GM21447 (cell line): Measurements from ENCODE around the gene FBP2.

ENCODE experiments used
- ATAC-seq: cut with Tn5 transposase; IDR thresholded peaks from one replicate; pipeline ENCODE4 v1.9.1; 2021; ENCODE audit not compliant: unreplicated experiment

The FBP2 gene

GRCh38 chr9:94593459-94594345, at the start of gene FBP2:
FBP2 (minus strand) TSS chr9:94593824; CDS start chr9:94593726, 98 bp downstream.
- ATAC-seq: no peak

- ATAC-seq: no peak
These were observed 49.6 kb upstream of the FBP2 start for GRCh38 chr9:94643176-94643575.

GRCh38 chr9:94642501-94642900, 48.9 kb upstream of the FBP2 start:
- ATAC-seq: no peak

DNA sequence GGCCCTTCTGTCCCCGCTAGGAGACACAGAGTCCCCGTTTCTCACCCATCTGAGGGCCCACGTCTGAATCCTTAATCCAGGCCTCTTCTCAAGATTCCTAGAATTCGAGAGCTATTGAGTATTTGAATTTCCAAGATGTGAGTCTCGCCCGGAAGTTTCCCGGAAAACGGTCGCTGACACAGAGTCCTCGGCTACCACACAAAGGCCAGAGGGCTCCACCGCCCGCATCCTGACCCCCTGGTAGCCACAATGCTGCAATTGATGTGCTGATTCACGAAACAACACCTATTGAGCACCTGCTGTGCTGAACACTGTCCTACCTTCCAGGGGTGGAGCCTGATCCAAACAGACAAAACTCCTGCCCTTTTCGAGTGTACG, 46.4 kb upstream of the FBP2 start:
- ATAC-seq: no peak

DNA sequence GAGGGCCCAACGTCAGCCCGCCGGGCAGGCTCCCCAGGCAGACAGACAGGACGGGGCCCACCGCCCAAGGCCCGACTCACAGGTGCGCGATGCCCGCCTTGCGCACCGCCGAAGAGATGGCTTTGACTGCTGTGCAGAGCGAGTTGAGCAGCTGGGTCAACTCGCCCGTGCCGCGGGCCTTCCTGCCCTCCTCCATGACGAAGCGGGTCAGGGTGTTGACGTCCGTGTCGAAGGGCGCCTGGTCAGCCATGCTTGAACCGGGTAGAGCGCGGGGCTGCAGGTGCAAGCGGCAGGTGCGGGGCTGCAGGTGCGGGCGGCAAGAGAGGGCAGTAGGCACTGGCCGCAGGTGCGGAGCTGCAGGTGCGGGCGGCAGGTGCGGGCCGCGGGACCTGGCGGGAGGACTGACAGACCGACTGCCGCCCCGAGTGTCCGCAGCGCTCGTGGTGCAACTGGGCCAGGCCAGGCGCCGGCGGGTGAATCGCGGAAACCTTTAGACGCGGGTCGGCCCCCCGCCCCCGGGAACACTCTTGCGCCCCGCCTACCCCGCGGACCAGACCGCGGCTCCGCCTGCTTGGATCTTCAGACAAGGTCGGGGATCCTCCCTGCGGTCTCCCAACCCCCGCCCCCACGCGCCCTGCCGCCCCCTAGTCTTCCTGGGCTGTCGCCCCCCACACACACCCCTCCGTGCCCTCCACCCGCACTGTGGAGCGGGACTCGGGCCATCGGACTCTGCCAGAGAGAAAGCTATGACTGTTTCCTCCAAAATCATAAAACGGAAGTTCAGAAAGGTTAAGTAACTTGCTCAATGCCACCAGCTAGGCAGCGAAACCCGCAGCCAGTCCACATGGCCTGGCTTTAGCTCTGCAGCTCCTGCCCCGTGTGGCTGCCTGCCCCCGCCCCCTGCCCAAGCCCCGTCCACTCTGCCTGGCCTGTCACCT, 45.7 kb upstream of the FBP2 start, which contains the start of gene FBP1:
Gene FBP1 (minus strand): TSS at position 458 of the 938 bp plus-strand sequence. CDS start 208 bp downstream, at position 250.
- ATAC-seq: peak; percentile 73

- no peak for ATAC-seq
These were observed 44.9 kb upstream of the FBP2 start for GRCh38 chr9:94638335-94639060.

DNA sequence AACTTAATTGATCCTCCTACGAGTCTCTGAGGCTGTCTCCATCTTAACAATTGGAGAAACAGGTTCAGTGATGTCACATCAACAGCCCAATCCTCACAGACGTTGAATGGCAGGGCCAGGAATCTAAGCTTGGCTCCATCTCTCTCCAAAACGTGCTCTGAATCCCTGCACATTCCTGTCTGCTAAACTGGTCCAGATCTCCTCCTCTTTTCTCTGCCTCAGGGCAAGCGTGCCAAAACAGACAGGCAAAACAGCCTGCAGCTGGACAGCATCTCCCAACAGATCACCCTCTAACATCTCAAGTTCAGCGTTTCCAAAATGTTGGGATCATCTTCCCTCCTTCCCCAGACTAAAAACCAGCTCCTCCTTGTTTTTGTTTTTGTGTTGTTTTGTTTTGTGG, 39.1 kb upstream of the FBP2 start:
- ATAC-seq: no peak

- ATAC-seq: no peak
These were observed 38.0 kb upstream of the FBP2 start for GRCh38 chr9:94631599-94631998.

DNA sequence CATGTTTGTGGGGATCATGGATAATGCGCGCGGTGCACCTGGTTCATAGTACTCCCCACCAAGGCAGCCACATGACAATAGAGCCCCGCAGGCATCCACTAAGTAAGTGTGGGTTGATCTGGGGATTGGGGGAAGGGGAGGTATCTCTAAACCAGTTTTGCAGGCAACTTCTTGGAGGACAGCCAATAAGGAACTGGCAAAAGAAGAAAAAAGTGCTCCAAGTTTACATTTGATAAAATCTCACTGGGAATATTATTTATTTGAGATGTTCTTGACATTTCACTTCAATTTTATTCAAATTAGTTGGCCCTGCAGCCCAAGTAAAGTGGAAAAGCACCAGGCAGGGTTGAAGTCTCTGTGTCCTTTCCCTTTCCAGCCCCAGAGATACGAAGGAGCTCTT, 37.2 kb upstream of the FBP2 start:
- ATAC-seq: no peak

GRCh38 chr9:94630281-94630680, 36.7 kb upstream of the FBP2 start:
- ATAC-seq: no peak

- no peak for ATAC-seq
These were observed 33.7 kb upstream of the FBP2 start for GRCh38 chr9:94627287-94627686.

DNA sequence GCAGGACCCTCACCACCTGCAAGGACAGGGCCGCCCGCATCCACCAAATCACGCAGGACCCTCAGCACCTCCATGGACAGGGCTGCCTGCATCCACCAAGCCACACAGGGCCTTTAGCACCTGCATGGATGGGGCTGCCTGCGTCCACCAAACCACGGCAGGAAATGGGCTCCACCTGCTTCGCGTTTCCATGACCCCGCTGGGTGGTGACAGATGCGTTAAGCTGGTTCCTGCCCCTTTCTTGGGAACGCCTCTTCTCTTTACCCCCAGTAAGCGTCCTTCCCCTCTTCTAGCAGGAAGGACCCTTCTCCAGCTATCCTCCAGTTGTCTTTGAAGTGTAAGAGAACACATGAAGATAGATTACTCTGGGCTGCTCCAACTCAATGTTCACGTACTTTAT, 32.2 kb upstream of the FBP2 start:
- no peak for ATAC-seq

DNA sequence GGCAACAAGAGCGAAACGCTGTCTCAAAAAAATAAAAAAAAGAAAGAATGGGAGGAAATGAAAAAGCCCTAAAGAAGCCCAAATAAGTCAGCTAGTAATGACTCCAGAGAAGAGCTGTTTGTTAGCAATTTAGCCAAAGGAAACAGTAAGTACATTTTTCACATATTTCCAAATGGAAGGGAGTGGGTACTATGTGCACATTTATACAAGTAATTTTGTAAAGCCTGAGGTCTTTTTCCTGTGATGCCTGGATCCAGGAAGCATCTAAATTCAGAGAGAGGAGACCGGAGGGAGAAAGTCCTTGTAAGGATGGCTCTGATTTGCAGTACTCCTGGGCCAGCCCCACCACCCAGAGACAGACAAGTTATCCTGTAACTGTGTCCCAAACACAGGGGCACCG, 31.0 kb upstream of the FBP2 start:
- ATAC-seq: no peak

DNA sequence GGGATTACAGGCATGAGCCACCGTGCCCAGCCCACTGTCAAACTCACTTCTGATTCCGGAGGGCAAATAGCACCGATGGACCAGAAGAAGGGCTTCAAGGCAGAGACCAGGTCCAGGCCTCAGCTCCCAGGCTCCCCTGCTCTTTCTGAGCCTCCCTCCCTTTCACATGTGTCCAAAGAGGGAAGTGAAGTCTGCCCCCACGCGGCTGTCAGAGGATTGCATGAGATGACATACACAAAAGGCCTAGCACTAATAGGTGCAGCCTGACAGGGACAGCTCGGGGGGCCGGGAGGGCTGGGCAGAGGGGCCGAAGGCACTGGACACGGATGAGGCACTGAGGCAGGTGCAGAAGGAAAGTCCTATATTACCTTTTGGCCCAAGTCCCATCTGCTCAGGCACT, 29.6 kb upstream of the FBP2 start:
- no peak for ATAC-seq

GRCh38 chr9:94622087-94622800, 28.6 kb upstream of the FBP2 start:
- no peak for ATAC-seq

GRCh38 chr9:94619026-94619425, 25.4 kb upstream of the FBP2 start:
- ATAC-seq: no peak

DNA sequence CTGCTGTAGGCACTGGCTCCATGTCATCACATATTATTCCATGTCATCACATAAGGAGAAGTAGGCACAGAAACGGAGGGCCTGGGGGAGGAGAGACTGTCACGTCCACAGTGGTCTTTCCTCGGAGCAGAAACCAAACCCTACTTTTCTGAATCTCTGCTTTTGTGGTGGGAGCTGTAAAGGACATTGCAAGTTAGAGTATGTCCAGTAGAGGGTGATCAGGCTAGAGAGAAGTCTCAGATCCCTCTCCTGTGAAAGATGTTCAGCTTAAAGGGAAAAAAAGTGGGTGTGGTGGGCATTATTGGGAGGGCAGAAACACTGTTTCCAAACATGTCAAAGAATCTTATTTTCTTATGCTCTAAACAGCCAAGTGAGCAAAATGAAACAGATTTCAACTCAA, 19.4 kb upstream of the FBP2 start:
- ATAC-seq: no peak

GRCh38 chr9:94612071-94612470, 18.4 kb upstream of the FBP2 start:
- ATAC-seq: no peak

DNA sequence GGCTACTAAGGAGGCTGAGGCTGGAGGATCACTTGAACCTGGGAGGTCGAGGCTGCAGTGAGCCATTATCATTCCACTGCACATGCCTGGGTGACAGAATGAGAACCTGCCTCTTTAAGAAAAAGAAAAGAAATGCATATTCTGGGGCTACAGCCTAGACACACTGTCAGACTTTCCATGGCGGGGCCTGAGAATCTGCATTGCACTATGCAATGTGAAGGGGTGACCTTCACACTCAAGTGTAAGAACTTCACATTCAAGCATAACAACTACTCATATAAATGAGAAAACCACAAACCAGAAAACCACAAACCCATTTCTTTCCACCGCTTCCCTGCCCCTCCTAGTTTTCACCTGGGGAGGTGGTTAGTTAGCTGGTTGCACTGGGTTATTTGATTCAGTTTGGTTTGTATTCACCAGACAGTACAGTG, 18.0 kb upstream of the FBP2 start:
- ATAC-seq: no peak

- no peak for ATAC-seq
These were observed 16.6 kb upstream of the FBP2 start for GRCh38 chr9:94610181-94610606.

GRCh38 chr9:94607423-94607691, 13.7 kb upstream of the FBP2 start:
- ATAC-seq: no peak
